GM21619 (cell line): ENCODE results near the gene SMIM45.

ENCODE experiments used
- ATAC-seq: cut with Tn5 transposase; IDR thresholded peaks from one replicate; pipeline ENCODE4 v1.9.1; 2021; ENCODE audit not compliant: unreplicated experiment

The SMIM45 gene

GRCh38 chr22:41966607-41967240, 14.8 kb downstream of the SMIM45 start:
- no peak for ATAC-seq

GRCh38 chr22:41968601-41969000, 16.7 kb downstream of the SMIM45 start:
- no peak for ATAC-seq

DNA sequence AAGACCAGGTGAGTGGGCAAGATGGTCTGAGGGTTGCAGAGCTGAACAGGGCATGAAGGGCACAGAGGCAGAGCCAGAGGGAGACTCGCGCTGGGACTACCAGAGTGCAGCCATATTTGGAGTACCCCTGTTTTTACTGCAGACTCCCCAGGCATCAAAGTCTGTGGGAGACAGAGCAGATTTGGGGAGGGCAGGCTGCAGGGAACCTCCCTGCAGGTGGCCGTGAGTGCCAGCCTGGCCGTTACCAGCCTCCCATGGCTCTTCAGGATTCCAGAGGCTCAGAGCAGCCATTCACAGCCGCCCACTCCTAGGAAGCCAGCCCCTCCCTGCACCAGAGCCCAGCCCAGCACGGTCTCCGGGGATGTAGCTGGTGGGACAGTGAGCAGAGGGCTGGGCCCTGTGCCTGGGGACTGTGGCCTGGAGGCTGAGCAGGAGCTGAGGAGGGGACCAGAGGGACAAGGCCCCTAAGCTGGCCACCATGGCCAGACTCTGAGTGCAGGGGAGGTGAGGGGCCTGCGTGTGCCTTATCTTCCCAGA, 17.2 kb downstream of the SMIM45 start, which contains the start of gene SEPTIN3:
SEPTIN3 (plus strand) TSS at position 334 of the 537 bp plus-strand sequence. CDS start 2,050 bp downstream, outside the sequence.
- ATAC-seq, result no peak

GRCh38 chr22:41970601-41971000, 18.7 kb downstream of the SMIM45 start:
- ATAC-seq, result no peak

GRCh38 chr22:41971431-41971830, 19.5 kb downstream of the SMIM45 start:
- ATAC-seq, result no peak

- ATAC-seq, result no peak
These were observed 22.8 kb downstream of the SMIM45 start for GRCh38 chr22:41974691-41975290.

GRCh38 chr22:41975299-41976069, 23.5 kb downstream of the SMIM45 start:
- ATAC-seq, result no peak

DNA sequence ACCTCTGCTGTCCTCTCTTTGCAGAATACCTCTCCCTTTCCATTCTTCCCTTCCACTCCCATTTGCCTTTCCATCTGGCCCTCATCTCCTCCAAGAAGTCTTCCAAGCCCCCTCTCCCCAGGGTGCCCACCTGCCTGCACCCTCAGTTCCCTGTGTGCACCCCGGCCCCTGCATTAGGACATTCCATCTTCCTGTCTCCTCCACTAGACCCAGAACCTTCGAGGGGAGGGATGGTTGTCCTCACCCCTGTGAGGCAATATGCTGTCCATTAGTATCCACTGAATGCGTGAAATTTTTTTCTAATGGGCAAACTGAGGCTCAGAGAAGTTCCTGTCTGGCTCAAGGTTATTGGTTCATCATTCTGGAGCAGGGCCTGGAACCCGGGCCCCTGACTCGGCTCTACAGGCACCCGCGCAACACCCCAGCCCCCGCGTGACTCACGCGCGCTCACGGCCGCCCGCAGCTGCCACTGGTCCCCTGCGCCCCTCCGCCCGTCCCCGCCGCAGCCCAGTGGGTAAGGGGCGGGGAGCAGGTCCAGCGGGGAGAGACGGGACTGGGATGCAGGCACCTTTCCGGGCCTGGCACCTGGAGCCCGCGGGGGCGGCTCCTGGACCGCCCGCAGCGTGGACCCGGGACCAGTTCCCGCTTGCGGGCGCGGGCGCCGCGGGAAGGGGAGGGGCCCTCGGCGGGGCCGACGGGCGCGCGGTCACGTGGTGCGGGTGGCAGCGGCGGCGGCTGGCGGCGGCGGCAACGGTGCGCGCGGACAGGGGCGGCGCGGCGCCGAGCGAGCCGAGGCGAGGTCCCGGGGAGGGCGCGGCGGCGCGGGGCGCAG, 24.3 kb downstream of the SMIM45 start:
- no peak for ATAC-seq

- no peak for ATAC-seq
These were observed 25.1 kb downstream of the SMIM45 start for GRCh38 chr22:41976961-41977566.

DNA sequence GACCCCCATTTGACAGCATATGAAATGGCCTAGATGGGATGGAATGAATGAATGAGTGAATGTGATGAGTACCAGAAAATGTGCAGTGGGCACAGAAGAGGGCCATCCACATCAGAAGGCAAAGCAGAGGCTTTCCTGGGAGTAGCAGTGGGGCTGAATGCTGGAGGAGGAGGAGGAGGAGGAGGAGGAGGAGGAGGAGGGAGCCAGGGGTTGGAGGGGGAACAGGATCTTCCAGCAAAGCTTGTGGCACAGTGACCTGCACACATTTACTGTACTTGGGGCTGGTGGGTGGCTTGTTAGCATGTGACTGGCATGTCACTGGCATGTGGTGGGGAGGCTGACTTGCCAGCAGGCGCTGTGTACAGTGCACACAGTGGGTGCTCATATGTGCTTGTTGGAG, 26.8 kb downstream of the SMIM45 start:
- ATAC-seq, result no peak

- no peak for ATAC-seq
These were observed 27.7 kb downstream of the SMIM45 start for GRCh38 chr22:41979423-41980250.

DNA sequence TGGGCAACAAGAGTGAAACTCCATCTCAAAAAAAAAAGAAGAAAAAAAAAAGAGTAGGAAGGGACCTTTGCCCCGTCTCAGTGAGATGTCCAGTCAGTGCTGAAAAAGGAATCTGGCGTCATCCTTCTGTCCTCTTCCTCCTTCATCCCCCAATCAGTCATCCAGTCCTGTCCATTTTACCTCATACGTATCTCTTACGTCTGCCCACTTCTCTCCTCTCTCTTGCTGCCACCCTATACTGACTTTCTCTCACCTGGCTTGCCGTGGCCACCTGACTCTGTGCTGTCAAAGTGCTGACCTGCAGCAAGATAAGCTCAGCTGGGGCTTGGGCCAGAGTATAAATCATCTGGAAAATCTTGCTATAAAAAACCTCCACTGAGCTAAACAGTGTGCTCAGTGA, 30.9 kb downstream of the SMIM45 start:
- no peak for ATAC-seq

DNA sequence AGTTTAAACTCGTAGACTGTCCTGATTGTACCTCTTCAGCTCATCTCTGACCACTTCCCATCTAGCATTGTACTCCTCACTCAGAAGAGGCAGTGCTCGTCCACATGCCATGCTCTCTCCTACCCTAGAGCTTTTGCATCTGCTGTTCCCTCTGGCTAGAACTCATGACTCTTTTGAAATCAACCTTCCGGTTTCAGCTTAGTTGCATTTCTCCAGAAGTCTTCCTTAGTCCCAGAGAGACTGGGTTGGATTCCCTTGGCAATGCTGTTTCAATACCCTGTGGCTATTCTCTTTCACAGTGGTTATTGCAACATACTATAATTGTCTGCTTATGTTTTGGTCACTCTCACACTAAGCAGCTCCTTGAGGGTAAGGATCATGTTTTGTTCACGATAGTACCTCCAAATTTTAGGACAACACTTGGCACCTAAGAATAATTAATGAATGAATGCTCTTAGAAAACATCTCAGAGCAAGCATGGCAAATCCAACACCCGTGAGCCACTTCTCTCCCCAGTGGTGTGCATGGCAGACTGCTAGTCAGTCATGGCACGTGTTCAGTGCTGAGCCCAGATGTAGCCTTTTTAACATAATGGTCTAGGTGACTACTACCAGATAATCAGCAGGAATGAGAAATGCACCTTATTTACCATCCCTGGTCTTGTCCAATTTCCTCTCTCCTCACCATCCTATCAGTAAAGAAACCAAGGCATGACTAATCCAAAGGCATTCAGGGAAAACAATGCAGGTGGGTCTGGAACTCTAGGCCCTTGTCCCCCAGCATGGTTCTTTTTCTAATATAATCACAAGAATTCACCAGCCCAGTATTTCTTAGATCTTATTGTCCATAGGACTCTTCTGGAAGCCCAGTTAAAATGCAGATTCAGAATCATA, 31.8 kb downstream of the SMIM45 start:
- ATAC-seq, result no peak

DNA sequence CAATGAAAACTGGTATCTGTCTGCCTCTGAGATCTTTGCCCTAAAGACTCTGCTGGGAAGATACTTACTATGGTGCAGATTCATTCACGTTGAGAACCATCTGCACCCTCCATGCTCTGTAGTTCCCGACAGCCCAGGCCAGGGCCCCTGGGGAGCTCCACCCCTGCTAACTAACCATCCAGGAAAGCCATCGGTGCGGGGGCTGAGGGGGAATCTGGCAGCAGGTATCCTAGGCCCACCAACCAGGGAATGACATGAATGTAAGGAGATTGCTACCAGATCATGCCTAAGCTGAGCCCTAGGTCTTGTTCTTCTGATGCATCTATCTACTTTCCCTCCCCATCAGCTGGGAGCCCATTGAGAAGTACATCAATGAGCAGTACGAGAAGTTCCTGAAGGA, 35.3 kb downstream of the SMIM45 start:
- ATAC-seq, result no peak

DNA sequence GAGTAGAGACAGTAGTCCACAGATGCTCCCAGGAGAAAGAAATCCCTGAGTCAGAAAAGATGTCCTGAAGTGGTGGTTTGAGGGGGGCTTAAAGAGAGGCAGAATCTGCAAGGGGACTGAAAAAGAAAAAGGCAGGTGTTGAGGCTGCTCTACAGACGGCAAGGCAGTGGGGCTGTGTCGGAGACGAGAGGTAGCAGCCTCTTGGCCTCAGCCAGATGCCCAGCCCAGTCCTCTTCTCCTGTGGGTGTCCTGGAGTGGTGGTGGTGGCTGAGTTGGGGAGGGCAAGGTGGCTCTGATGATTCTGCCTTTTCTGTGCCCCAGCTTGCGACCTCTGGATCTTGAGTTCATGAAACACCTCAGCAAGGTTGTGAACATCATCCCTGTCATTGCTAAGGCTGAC, 37.3 kb downstream of the SMIM45 start:
- ATAC-seq, result no peak

- no peak for ATAC-seq
These were observed 39.2 kb downstream of the SMIM45 start for GRCh38 chr22:41991111-41991510.

GRCh38 chr22:41992496-41992895, 40.5 kb downstream of the SMIM45 start:
- no peak for ATAC-seq

DNA sequence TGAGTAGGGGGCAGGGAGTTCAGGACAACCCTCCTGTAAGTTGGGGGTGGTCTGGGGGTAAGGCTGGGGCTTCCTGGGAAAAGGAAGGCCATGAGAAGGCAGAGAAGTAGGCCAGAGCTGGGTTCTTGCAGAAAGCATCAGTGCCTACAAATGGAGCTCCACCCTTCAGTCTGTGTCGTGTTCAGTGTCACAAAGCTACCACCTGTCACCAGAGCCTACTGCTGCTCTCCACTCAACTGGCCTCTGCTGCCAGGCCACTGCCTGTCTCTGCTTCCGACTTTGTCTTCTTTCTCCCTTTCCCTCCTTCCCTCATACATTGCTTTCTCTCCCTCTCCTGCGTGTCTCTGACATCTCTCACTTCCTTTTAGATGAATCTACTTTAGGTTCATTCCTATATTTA, 43.3 kb downstream of the SMIM45 start:
- ATAC-seq, result no peak

- ATAC-seq, result no peak
These were observed 44.9 kb downstream of the SMIM45 start for GRCh38 chr22:41996826-41997225.
